HG03571 (cell line): ENCODE measurements around the gene GASK1A.

Experiments used
- ATAC-seq: cut with Tn5 transposase; IDR thresholded peaks from one replicate; pipeline ENCODE4 v1.9.1; 2021; ENCODE audit not compliant: unreplicated experiment

GASK1A gene

GRCh38 chr3:43105596-43106292, 126.6 kb downstream of the GASK1A start, which contains the start of gene POMGNT2:
Gene POMGNT2 (minus strand): TSS chr3:43106079. CDS start chr3:43081431, 24,648 bp downstream.
- peak; percentile 79 for ATAC-seq

- no peak for ATAC-seq
These were observed 127.2 kb downstream of the GASK1A start for GRCh38 chr3:43106293-43106628.
